AG08395 (cell line): ENCODE results near the gene LSMEM2.
"Not testable (repeated sequence)": the region's sequence is repeated elsewhere in the genome, so short reads cannot be mapped to it uniquely, and the experiment has no call there.

Source experiments
- DNase-seq: peaks from one replicate; pipeline ENCODE4 v3.0.0; 2012; ENCODE audit warnings: mixed read lengths, low spot score

LSMEM2 gene

DNA sequence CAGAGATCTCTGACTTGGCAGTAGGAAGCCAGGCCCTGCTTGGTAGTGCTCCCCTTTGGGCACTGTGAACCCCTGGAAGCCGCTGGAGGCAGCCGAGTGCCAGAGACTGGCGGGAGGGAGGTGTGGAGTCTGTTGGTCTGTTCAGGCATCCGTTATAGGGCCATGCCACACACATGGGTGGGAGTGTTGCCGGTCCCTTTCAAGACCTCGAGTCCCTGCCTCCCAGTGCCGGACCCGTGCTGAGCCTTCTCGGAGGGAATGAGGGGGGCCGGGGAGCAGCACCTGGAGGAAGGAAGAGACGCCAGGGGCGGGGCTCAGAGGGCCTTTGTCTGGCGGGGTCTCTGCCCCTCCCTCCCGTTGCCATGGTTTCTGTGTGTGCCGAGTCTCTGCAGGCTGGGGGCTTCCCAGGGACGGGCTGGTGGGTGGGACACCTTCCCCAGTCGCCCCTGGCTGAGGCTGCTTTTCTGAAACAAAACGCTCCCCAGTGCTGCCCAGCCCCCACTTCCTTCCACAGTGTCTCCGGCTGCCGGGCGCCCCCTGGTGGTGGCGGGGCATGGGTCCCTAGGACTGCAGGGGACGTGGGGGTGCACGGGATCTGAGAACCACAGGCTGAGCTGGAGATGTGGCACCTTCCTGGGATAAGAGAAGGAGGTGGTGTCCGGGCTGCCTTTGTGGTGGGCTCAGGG lies 32.9 kb upstream of the LSMEM2 start:
- peak; percentile 84 for DNase-seq

DNA sequence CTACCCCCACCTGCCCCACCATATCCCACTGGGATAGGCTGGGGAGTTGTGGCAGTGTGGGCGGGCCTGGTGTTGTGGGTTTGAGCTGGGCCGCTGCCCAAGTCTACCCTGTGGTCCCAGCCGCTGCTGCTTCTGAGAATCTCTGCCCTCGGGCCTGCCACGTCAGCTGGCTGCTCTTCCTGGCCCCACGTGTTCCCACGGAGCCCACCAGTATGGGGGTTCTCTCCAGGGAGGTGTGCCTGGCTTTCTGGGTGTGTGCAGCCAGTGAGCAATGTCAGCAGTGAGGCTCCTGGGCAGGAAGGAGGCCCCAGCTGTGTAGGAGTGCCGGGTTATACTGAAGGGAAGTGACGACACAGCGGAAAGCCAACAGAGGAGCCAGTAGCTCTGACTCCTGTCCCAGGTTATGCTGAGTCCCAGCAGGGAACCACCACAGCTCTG lies 32.4 kb upstream of the LSMEM2 start:
- DNase-seq, result peak; percentile 80

DNA sequence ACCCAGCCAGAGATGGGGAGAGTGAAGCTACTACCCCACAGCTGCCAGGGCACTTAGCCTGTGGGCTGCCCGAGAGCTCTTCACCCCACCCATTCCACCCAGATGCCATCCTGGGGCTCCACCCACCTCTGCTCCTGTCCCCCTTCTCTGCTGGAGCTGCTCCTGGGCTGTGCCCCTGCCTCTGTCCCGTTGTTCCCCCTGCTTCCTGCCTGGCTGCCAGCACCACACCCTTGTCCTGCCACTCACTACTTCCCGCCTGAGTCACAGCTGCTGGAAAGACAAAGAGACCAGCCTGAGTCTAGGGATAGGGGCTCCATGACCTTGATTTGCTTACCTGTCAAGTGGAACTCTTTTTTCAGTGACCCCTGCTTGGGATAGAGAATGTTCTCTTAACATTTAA lies 30.5 kb upstream of the LSMEM2 start:
- no peak for DNase-seq

DNA sequence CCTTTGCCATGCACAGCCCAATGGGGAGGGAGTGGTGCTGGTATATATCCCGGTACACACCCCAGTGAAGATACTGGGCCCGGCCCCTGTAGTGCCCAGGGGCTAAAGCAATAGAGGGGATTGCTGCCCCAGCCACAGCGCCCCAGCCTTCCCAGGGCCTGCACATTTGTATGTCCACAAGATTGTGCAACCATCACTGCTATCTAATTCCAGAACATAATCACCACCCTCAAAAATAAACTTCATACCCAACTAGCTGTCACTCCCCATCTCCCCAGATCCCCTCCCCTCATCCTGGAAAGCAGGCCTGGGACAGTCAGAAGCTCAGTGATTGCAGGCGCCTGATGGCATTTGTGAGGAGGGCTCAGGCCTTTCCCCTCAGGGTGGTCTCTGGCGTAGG lies 29.4 kb upstream of the LSMEM2 start:
- no peak for DNase-seq

DNA sequence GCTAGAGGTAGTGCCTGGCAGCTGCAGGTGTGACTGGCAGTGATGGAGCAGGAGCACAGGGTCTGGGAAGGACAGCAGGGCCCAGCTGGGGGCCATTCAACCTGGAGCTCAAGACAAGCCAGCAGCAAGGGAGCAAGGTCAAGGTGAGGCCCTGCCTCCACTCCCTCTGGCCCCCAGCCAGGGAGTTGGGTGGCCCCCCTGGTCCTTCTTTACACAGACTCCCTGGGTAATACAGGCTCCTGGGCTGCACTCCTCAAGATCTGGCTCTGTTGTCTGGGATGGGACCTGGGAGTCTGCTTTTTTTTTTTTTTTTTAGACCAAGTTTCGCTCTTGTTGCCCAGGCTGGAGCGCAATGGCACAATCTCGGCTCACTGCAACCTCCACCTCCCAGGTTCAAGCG lies 28.4 kb upstream of the LSMEM2 start:
- DNase-seq, result no peak

DNA sequence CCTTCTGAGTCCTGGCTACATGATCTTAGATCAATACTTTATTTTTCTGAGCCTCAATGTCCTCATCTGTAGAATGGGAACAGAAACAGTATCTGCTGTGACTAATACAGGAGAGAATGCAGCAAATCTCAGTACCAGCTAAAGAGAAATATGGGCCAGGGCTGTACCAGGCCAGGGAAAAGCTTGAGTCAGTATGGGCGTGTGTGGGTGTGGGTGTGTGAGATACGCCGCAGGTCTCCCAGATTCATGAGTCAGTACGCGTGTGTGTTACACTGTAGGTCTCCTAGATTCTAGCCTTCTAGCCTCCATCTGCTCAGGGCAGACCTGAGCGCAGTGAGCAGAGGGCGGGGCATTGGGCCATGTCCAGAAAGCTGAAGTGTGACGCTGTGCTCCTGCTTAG lies 27.7 kb upstream of the LSMEM2 start:
- DNase-seq, result peak; percentile 54

DNA sequence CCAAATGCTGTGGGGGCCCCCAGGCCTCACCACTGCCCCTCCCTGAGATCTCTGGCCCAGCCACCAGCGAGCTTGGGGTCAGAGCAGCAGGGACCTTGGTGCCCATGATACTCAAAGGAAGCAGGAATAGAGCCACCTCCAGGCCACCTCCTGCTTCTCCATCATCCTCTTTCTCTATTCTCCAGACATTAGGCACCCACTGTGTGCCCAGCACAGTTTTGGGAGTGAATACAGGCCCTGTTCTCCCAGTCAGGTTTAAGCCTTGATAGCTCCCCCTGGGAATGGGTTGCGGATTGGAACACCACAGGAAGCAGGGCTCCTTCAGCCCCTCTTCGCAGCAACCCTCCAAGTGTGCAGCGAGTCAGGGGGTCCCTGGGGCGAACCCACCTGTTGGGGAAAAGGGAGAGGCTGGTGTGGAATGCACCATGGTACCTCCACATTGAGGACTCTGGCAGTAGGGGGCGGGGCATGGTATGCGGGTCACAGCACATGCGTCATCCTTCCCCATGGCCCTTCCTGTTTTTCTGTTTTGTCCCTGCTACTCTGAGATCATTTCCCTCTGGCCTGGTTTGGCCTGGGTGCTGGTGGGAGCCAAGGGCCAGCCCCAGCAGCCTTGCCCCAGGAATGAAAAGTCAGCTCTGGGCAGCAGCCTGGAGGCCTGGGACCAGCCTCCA lies 24.2 kb upstream of the LSMEM2 start:
- DNase-seq, result peak; percentile 46

DNA sequence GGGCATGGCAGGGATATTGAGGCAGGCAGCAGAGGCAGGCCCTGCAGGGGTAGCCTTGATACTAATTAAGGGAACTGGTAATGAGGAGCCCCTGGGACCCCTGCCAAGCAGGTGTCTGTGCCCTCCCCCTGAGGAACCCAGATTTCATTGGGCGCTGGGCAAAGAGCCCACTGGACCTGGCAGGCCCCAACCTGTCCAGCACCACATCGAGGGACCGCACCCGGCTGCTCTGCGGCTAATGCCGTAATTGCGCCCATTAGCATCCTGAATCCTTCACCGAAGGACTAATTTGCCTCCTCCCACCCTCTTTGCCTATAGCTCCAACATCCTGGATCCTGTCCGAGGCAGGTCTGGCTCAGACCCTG lies 23.7 kb upstream of the LSMEM2 start:
- DNase-seq, result no peak

DNA sequence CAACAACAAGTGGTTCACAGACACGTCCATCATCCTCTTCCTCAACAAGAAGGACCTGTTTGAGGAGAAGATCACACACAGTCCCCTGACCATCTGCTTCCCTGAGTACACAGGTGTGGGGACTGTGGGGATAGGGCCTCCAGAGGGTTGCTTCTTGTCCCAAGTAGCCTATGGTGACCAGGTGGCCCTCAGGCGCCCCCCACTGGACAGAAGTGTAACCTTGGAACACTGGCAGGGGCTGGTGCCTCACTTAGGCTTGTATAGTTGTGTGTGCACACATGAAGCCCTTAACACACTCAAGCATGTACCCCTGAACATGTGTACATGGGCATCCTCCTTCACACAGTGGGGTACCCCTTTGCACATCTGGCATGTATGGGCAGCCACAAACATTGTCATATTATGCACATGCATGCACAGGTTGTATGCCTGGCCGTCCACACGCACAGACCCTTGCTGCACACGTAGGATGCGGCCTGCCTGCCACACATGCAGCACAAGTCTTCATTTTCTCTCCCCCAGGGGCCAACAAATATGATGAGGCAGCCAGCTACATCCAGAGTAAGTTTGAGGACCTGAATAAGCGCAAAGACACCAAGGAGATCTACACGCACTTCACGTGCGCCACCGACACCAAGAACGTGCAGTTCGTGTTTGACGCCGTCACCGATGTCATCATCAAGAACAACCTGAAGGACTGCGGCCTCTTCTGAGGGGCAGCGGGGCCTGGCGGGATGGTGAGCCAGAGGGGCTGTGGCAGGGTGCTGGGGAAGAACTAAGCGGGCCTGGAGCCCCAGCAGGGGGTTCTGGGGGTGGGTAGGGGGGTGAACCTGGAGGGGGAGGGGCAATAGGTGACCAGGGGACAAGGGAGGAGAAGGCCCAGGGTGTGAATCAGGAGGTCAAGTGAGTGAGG lies 21.7 kb upstream of the LSMEM2 start:
- no peak for DNase-seq

DNA sequence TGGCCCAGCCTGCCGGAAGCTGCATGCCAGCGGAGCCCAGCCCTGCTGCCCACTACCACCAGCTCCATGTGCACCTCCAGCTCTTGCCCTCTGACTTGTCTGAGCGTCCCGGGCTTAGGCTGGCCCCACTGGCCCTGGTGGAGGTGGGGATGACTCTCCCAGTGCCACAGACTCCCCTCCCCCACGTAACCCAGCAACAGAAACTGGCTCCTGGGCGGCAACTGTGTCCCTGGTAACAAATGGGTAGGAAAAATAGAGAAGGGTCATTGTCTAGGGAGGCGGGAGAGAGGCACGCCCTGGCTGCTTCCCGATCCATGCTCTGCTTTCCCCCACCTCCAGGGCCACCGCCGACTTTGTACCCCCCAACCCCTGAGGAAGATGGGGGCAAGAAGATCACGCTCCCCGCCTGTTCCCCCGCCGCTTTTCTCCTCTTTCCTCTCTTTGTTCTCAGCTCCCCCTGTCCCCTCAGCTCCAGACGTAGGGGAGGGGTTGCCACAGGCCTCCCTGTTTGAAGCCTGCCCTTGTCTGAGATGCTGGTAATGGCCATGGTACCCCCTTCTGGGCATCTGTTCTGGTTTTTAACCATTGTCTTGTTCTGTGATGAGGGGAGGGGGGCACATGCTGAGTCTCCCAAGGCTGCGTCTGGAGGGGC lies 20.7 kb upstream of the LSMEM2 start:
- no peak for DNase-seq

DNA sequence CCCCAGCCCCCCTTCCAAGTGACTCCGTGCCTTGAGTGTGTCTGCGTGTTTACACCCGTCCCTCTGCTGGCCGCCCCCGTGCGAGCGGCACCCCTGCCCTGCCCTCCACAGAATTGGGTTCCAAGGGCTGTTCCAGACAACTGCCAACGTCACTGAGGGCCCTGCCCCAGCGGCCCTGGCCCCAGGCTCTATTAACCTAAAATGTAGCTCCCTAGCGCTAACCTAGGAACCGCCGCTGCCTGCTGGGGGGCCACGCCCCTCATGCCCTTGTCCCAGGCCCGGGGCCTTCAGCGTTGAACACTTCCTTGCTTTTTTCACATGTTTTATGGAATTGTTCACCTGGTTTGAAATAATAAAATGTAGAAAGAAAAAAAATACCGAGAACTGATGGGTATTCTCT lies 19.9 kb upstream of the LSMEM2 start:
- DNase-seq, result no peak

DNA sequence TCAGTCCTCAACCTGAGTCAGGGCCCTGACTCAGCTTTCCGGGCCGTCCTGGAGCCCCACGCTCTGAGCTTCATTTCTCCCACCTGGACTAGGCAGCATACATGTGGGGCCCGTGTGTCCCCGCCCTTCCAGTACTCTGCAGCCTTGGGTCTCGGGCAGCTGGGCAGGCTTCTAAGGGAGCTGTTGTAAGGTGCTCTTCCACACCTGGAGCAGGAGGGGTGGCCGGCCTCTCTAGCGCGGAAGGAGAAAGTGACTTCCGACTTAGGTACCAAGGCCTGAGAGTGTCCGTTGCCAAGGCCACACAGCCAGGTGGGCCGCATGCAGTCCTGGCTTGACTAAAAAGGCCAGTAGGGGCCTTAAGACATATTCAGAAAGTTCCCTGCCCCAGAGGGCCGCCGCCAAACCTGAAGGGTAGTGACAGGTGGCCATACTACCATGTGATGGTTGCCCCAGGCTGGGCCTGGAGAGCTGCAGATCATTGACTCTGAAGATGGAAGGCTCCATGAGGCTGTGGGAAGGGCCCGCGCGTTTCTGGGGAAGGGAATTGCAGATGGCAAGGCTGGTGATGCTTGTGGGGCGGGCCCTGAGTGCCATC lies 19.4 kb upstream of the LSMEM2 start:
- no peak for DNase-seq

DNA sequence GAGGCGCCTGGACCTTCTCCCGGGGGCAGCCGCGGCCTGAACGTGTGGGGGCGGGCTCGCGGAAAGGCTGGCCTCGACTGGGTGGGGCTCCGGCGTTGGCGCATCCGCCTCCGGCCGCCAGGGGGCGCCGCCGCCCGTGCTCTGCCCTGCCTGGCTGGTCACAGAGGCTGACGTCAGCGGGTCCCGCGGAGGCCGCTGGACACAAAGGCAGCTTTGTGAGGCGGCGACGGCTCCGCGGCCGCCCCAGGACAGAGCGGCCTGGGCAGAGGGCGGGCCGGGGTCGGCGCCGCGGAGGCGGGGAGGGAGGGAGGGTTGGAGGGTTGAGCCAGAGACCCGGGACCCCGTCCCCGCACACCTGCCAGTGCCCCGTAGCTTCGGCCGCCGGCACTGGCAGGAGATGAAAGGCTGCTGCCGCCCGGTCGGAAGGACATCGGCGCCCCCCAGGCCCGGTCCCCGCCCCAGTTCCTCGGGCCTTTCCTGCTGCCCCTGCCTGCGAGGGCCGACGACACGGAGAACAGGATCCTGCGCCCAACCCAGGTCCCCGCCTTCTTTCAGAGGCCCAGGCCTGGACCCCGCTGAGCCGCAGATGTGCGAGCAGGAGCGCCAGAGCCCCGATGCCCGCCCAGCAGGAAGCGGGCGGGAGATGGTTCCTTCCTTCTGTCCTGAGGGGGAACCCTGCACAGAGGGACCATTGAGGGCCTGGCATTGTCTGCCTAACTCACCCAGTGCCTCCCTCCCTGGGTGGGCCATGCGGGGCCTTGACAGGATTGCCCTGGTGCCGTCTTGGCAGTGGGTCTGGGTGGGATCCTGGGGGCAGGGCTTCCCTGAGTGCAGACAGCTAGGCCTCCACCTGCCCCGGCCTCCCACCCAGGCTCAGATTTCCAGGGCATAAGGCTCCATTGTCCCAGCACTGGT lies 18.6 kb upstream of the LSMEM2 start:
- peak; percentile 94 for DNase-seq

DNA sequence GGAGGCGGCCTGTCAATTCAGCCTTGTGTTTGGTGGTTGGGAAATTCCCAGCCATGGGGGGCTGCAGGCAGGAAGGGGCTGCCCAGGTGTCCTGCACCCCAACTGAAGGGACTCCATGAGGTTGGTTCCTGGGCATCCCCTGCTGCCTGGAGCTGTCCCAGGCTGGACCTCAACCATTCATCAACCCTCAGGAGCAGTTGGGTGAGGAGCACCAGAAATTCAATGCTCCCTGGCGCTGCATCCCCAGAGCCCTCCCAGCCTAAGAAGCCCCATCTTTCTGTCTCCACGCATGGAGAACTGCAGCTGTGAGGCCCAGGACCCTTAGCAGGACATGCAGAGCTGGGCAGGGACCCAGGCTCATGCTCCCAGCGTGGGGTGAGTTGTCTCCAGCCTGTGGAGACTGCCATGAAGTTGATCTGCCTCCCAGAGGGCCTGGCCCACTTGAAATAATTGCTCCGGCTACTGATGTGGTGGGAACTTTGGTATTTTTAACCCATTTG lies 17.9 kb upstream of the LSMEM2 start:
- DNase-seq, result no peak

DNA sequence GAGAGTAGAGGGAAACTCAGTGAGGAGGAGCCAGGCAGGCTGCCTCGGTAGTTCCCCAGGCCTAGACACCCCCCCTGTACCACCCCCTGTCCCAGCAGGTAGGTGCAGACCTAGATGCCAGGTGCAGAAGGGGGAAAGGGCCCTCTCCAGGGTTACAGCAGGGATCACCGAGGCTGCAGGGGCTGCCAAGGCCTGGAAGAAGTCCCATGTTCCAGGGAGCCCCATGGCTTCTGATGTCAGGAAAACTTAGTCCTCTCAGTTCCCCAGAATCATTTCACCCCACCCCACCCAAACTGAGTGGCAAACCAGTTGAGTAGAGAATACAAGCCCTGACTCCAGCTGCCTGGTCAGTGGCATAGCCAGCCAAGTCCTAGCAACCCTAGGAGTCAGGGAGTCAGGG lies 17.4 kb upstream of the LSMEM2 start:
- DNase-seq, result no peak

DNA sequence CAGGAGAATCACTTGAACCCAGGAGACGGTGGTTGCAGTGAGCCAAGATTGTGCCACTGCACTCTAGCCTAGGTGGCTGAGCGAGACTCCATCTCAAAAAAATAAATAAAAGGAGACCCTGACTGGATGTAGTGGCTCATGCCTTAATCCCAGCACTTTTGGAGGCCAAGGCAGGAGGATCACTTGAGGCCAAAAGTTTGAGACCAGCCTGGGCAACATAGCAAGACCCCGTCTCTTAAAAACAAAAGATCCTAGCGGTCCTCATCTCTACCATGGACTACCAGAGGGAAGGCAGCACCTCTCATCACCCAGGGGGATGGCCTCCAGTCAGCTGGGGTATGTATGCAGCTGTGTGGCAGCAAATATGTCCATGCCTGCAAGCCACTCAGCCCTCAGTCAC lies 16.7 kb upstream of the LSMEM2 start:
- DNase-seq, result not testable (repeated sequence)

DNA sequence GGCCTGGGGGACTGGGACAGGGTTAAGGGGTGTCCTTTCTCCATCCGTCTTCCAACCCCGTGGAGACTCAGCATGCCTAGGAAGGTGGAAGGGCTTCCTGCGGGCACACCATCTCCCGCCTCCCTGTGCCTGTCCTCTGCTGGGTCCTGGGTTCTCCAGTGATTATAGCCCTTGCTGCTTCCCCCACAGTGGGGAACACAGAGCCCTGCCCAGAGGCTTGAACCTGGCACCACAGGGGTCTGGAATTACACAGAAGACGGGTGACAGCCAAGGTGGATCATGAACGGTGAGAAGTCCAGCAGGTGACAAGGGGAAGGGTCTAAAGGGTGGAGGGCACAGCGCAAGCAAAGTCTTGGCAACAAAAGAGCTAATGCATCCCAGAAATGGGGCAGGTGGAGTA lies 16.1 kb upstream of the LSMEM2 start:
- DNase-seq, result no peak

DNA sequence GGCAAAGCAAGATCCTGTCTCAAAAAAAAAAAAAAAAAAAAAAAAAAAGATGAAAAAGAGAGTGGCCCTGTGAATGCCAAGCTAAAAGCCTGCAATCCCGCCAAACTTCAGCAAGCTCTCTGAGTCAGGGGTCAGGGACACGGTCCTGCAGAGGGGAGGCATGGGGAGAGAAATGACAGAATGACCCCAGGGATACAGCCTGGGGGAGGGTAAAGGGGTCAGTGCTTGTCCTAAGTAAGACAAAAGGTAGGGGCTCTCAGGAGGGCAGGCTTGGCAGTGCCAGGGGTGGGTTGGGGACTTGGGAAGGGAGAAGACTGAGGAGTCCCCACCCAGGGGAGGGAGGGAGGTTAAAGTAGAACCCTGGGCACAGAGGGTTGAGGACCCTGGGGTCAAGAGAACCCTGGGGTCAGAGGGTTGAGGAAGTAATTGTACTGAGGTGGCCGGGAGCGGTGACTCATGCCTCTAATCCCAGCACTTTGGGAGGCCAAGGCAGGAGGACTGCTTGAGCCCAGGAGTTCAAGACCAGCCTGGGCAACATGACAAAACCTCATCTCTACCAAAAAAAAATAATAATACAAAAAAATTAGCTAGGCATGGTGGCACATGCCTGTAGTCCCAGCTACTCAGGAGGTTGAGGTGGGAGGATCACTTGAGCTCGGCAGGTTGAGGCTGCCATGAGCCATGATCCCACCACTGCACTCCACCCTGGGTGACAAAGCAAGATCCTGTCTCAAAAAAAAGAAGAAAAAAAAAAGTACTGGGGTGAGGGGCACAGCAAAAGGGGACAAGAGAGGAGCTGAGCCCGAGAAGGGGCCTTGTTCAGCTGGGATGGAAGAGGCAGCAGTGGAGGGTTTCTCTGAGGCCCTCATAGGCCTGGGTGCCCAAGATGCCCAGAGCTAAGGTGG lies 15.2 kb upstream of the LSMEM2 start:
- DNase-seq, result no peak

DNA sequence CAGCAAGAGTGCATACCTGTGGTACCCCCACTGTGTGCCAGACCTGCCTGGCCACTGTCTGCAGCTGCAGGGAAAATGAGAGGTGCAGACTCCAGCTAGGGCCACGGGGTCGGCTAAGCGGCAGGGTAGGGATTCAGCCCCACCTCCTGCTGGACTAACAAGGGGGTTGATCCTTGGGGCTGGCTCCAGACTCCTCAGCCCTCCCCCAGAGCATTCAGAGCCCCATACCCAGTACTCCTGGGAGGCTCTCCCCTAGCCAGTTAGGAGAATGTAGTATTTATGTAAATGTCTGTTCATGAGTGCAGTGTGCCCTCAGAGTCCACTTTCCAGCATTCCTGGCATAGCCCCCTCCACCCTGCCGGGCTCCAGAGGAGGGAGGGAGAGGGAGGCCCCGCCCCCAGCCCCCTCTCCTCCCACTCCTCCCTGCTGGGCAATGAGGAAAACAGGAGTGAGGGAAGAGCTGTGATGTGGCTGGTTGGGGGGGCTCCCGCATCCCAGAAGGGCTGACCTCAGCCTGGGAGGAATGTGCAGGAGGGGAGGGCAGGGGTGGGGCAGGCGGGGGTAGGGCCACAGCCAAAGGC lies 14.4 kb upstream of the LSMEM2 start:
- DNase-seq, result peak; percentile 95
